ENCODE results near the gene SFR1. TPM values are rescaled to one million over a fixed set of nuclear protein-coding genes. Genes with fewer than 3 reads are reported as not detected.
A peak's percentile ranks its signal among the peaks of the same experiment; 100 is the strongest.

The SFR1 gene
- total RNA-seq, 1 experiment from 2014 or later, result 8.7 TPM

DNA sequence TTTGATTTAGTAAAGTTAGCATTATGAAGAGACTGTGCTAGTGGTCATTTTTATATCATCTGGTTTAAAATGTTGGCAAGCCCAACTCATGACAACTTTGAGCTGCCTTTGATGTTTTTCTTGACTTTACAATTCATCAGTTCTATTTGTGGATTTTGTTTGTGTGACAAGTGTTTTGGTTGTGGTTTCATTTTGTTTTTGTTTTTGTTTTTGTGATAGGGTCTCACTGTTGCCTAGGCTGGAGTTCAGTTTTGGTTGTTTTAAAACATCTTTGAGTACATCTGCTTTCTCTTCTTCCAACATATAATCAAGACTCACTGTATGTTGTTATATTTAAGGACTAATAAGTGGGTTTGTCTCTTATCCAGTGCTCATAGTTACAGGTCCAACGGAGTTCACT is 17.6 kb upstream of the SFR1 start:
- Histone ChIP-seq H3K4me3 (ENCODE audit: low read depth, low read length) (no peak overlapping the region), H3K4me1 (peaks cover 2% of the 10 kb centered on the region), H3K27me3 (replicated peaks; ENCODE audit: control insufficient read depth, insufficient read depth, low read length) (no peaks in the 10 kb centered on the region), H3K9me3 (no peaks in the 10 kb centered on the region; the same call in 1 of the 2 replicates), H3K36me3 (ENCODE audit: control insufficient read depth, insufficient read depth, low read length) (no peaks in the 10 kb centered on the region)
- Mint-ChIP-seq H3K27ac (ENCODE audit: unreplicated experiment) (no peak overlapping the region), H3K4me1 (ENCODE audit: low read depth, unreplicated experiment) (no peaks in the 10 kb centered on the region), H3K9me3 (ENCODE audit: unreplicated experiment) (no peaks in the 10 kb centered on the region), H3K36me3 (ENCODE audit: insufficient read depth, unreplicated experiment) (no peaks in the 10 kb centered on the region), H3K4me3 (ENCODE audit: unreplicated experiment) (no peak overlapping the region), H3K27me3 (ENCODE audit: insufficient read depth, unreplicated experiment) (peaks cover 5% of the 10 kb centered on the region)
- DNase-seq, result no peak
- intact Hi-C loops (cut with micrococcal nuclease; ENCODE audit: unreplicated experiment), result no loop called here
- POLR2A ChIA-PET, result no interaction called here
- no TSS peak for BruUV-seq (replicated peaks)
- TF ChIP-seq, protein P1, sequence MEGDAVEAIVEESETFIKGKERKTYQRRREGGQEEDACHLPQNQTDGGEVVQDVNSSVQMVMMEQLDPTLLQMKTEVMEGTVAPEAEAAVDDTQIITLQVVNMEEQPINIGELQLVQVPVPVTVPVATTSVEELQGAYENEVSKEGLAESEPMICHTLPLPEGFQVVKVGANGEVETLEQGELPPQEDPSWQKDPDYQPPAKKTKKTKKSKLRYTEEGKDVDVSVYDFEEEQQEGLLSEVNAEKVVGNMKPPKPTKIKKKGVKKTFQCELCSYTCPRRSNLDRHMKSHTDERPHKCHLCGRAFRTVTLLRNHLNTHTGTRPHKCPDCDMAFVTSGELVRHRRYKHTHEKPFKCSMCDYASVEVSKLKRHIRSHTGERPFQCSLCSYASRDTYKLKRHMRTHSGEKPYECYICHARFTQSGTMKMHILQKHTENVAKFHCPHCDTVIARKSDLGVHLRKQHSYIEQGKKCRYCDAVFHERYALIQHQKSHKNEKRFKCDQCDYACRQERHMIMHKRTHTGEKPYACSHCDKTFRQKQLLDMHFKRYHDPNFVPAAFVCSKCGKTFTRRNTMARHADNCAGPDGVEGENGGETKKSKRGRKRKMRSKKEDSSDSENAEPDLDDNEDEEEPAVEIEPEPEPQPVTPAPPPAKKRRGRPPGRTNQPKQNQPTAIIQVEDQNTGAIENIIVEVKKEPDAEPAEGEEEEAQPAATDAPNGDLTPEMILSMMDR (IDR thresholded peaks at IDR 0.05; ENCODE audit: insufficient read depth in 1 of 2, low read depth in 1 of 2, low read length in 1 of 2, severe bottlenecking in 1 of 2, unreplicated experiment in 1 of 2), result no peak
- CTCF ChIA-PET, result no interaction called here

DNA sequence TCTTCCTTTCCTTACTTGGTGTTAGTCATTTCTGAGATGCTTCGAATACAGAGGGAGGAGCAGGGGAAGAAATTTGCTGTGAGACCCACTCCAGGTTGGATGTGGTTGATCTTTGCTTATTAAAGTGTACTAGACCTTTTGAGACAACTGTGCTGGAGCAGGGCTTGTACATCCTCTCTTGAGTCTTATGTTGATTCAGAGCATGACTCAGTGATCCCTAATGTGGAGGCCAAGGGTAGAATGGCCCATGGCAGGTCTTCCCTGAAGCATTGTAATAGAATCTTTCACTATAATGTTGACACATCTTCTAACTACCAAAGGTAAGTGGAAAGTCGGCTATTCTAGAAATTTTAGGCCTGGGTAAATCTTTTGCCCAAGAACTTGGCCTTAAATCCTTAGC is 17.0 kb upstream of the SFR1 start:
- no peaks in the 10 kb centered on the region for H3K36me3 Mint-ChIP-seq (ENCODE audit: insufficient read depth, unreplicated experiment)
- TF ChIP-seq, protein P1 (IDR thresholded peaks at IDR 0.05; ENCODE audit: insufficient read depth in 1 of 2, low read depth in 1 of 2, low read length in 1 of 2, severe bottlenecking in 1 of 2, unreplicated experiment in 1 of 2), result no peak
- no peaks in the 10 kb centered on the region for H3K4me1 Mint-ChIP-seq (ENCODE audit: low read depth, unreplicated experiment)
- ChIA-PET POLR2A (no interaction called here), CTCF (no interaction called here)
- no TSS peak for BruUV-seq (replicated peaks)
- Histone ChIP-seq H3K27me3 (replicated peaks; ENCODE audit: control insufficient read depth, insufficient read depth, low read length) (no peaks in the 10 kb centered on the region), H3K9me3 (no peaks in the 10 kb centered on the region; the same call in 1 of the 2 replicates), H3K36me3 (ENCODE audit: control insufficient read depth, insufficient read depth, low read length) (no peaks in the 10 kb centered on the region), H3K4me3 (ENCODE audit: low read depth, low read length) (no peak overlapping the region), H3K4me1 (peaks cover 7% of the 10 kb centered on the region)
- H3K9me3 Mint-ChIP-seq (ENCODE audit: unreplicated experiment), result no peaks in the 10 kb centered on the region
- H3K4me3 Mint-ChIP-seq (ENCODE audit: unreplicated experiment), result no peak overlapping the region
- H3K27me3 Mint-ChIP-seq (ENCODE audit: insufficient read depth, unreplicated experiment), result peaks cover 5% of the 10 kb centered on the region
- intact Hi-C loops (cut with micrococcal nuclease; ENCODE audit: unreplicated experiment), result no loop called here
- no peak for DNase-seq
- H3K27ac Mint-ChIP-seq (ENCODE audit: unreplicated experiment), result no peak overlapping the region

DNA sequence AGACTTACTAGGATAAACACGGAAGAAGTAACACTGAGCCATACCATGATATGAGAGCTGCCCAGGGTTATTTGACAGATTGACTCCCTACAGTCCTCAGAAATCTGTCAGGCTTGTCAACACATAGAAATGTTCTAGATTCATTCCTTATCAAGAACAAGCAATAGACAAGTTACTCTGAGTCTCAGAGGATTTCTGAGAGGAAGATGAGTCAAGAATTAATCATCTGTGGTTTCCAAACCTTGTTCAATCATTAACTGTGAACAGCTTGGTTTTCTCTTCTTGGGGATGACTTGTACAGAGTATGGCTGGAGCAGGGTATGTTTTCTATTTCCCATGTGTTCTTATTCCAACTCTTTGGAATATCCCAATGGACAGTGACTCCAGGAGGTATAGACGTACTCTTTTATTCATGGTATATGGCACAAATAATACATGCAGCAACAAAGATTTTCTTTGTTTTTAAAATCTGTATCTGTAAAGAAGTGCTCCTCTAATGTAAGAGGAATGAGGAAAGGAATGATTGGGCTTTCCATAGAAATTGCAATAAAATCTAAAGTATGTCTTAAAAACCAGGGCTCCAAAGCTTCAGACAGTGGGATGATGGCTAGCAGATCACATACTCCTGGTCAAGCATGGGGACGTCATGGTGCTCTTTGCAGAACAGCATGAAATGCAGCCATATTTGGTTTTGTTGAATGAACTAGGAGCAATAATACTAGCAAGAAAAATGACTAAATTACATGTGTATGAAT is 11.9 kb upstream of the SFR1 start:
- no peaks in the 10 kb centered on the region; the same call in 1 of the 2 replicates for H3K9me3 ChIP-seq
- no peaks in the 10 kb centered on the region for H3K36me3 ChIP-seq (ENCODE audit: control insufficient read depth, insufficient read depth, low read length)
- intact Hi-C loops (cut with micrococcal nuclease; ENCODE audit: unreplicated experiment), result loop anchor here (1.0 kb wide), 1 partner anchor 11 kb away; no protein-coding TSS in a partner anchor
- peaks cover 8% of the 10 kb centered on the region for H3K4me1 Mint-ChIP-seq (ENCODE audit: low read depth, unreplicated experiment)
- POLR2A ChIA-PET, result interaction anchor here (1.2 kb wide), 1 partner anchor 12 kb away, joined by 3 read pairs; the partner anchor contains the start of gene SFR1
- BruUV-seq (replicated peaks), result no TSS peak
- no peak overlapping the region for H3K4me3 ChIP-seq (ENCODE audit: low read depth, low read length)
- no peak overlapping the region for H3K27ac Mint-ChIP-seq (ENCODE audit: unreplicated experiment)
- no peaks in the 10 kb centered on the region for H3K36me3 Mint-ChIP-seq (ENCODE audit: insufficient read depth, unreplicated experiment)
- H3K9me3 Mint-ChIP-seq (ENCODE audit: unreplicated experiment), result no peaks in the 10 kb centered on the region
- H3K27me3 ChIP-seq (replicated peaks; ENCODE audit: control insufficient read depth, insufficient read depth, low read length), result no peaks in the 10 kb centered on the region
- CTCF ChIA-PET, result interaction anchor here (2.3 kb wide), 1 partner anchor 12 kb away, joined by 13 read pairs; the partner anchor contains the start of gene SFR1
- peaks cover 7% of the 10 kb centered on the region for H3K27me3 Mint-ChIP-seq (ENCODE audit: insufficient read depth, unreplicated experiment)
- no peak overlapping the region for H3K4me3 Mint-ChIP-seq (ENCODE audit: unreplicated experiment)
- H3K4me1 ChIP-seq, result peaks cover 17% of the 10 kb centered on the region
- TF ChIP-seq, protein P1 (IDR thresholded peaks at IDR 0.05; ENCODE audit: insufficient read depth in 1 of 2, low read depth in 1 of 2, low read length in 1 of 2, severe bottlenecking in 1 of 2, unreplicated experiment in 1 of 2), result no peak
- DNase-seq, result peak in 1 of 2 experiments; percentile 40

Measured in Caco-2 (cell line).